HG03342 (cell line): ENCODE data around the gene PCDHB9.
"Not testable (repeated sequence)": the region's sequence is repeated elsewhere in the genome, so short reads cannot be mapped to it uniquely, and the experiment has no call there.

ENCODE experiments used
- ATAC-seq: cut with Tn5 transposase; IDR thresholded peaks from one replicate; pipeline ENCODE4 v1.9.1; 2021; ENCODE audit warnings: mild to moderate bottlenecking, moderate library complexity; ENCODE audit not compliant: unreplicated experiment

The PCDHB9 gene

GRCh38 chr5:141186897-141187512 lies at the start of gene PCDHB9:
Gene PCDHB9 (plus strand): TSS chr5:141187161. CDS start chr5:141187319, 158 bp downstream.
- no peak for ATAC-seq

- not testable (repeated sequence) for ATAC-seq
Observed at GRCh38 chr5:141137346-141137745, 49.6 kb upstream of the PCDHB9 start.

GRCh38 chr5:141149812-141150211 lies 37.1 kb upstream of the PCDHB9 start, which contains the start of gene PCDHB6:
Gene PCDHB6 (plus strand): TSS chr5:141150057. CDS start chr5:141150258, 201 bp downstream.
- ATAC-seq = no peak

- no peak for ATAC-seq
Observed at GRCh38 chr5:141150224-141150992, 36.6 kb upstream of the PCDHB9 start.

- no peak for ATAC-seq
Observed at GRCh38 chr5:141150993-141151325, 36.0 kb upstream of the PCDHB9 start.

GRCh38 chr5:141151632-141152031 lies 35.3 kb upstream of the PCDHB9 start:
- not testable (repeated sequence) for ATAC-seq

- not testable (repeated sequence) for ATAC-seq
Observed at GRCh38 chr5:141152096-141152495, 34.9 kb upstream of the PCDHB9 start.

- no peak for ATAC-seq
Observed at GRCh38 chr5:141155540-141156374, 31.2 kb upstream of the PCDHB9 start.

GRCh38 chr5:141157356-141157755 lies 29.6 kb upstream of the PCDHB9 start:
- not testable (repeated sequence) for ATAC-seq

- not testable (repeated sequence) for ATAC-seq
Observed at GRCh38 chr5:141157901-141158300, 29.1 kb upstream of the PCDHB9 start.

- no peak for ATAC-seq
Observed at GRCh38 chr5:141172381-141173204, 14.4 kb upstream of the PCDHB9 start, which contains the start of gene PCDHB7. Gene PCDHB7 (plus strand): TSS chr5:141172644. CDS start chr5:141172836, 192 bp downstream.

GRCh38 chr5:141174291-141175104 lies 12.5 kb upstream of the PCDHB9 start:
- not testable (repeated sequence) for ATAC-seq

- no peak for ATAC-seq
Observed at GRCh38 chr5:141175933-141176332, 11.0 kb upstream of the PCDHB9 start.

- ATAC-seq = not testable (repeated sequence)
Observed at GRCh38 chr5:141177577-141178191, 9.3 kb upstream of the PCDHB9 start, which contains the start of gene PCDHB8. Gene PCDHB8 (plus strand): TSS chr5:141177790. CDS start chr5:141178035, 245 bp downstream.

GRCh38 chr5:141179371-141179770 lies 7.6 kb upstream of the PCDHB9 start:
- ATAC-seq = not testable (repeated sequence)

GRCh38 chr5:141179876-141180275 lies 7.1 kb upstream of the PCDHB9 start:
- ATAC-seq = not testable (repeated sequence)

- ATAC-seq = no peak
Observed at GRCh38 chr5:141180313-141180712, 6.6 kb upstream of the PCDHB9 start.

- no peak for ATAC-seq
Observed at GRCh38 chr5:141182248-141182647, 4.7 kb upstream of the PCDHB9 start, which contains the start of gene PCDHB16. Gene PCDHB16 (plus strand): TSS chr5:141182387. CDS start chr5:141182560, 173 bp downstream.
